Measurements from ENCODE around the gene MLC1.

Gene MLC1

DNA sequence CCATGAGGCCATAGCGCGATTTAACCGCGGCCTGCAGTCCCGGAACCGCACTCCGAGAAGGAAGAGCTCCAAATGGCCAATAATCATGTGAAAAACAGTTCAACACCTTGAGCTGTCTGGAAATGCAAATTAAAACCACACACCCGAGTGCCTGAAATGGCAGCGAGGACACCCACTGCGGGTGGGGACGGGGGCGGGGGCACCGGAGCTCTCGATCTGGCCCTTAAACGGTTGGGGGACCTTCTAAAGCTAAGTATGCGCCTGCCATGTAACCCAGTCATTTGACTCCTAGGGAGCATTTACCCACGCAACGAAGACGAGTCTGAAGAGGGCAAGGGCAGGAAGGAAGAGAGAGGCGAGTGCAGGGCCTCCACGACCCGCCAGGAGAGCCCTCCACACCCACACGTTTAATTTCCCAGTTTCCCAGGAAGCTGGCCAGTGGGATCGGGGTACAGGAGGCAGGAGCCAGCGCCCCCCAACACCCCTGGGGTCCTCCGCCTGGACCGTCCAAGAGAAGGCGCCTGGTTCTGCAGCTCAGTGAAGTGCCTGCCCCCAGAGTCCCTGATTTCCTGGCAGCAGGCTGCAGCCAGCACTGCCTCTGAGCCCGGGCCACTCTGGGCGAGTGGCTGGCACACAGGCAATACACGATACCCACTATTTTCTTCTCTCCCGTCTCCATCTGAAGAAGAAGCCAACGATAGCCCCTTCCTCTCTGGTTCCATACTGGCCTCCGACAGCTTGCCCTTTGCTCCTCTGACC, 28.8 kb downstream of the MLC1 start:
- no peak for TF ChIP-seq ZFX (IDR thresholded peaks at IDR 0.05; ENCODE audit: borderline replicate concordance)
- no peak for TF ChIP-seq CTCF (IDR thresholded peaks at IDR 0.05)
- no peak overlapping the region for H3K27ac ChIP-seq

- TF ChIP-seq CTCF (IDR thresholded peaks at IDR 0.05) (no peak), ZFX (IDR thresholded peaks at IDR 0.05; ENCODE audit: borderline replicate concordance) (no peak)
- H3K27ac ChIP-seq, result no peak overlapping the region
Measured at GRCh38 chr22:50053861-50054260, 31.4 kb downstream of the MLC1 start.

DNA sequence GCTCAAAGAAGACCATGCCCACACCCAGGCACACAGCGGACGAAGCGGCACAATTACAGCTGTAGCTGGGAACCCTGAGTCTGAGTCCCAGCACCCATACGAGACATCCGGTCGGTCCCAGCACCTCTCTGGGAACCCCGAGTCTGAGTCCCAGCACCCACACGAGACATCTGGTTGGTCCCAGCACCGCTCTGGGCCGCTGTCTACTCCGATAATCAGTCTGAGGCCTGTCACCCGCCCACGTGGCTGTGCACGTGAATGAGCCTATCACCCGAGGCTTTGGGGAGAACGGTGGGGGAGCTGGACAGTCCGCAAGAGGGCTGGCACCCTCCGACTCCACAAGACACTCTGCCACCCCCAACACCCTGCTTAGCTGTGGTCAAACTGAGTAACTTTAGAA, 33.3 kb downstream of the MLC1 start:
- H3K27ac ChIP-seq, result no peak overlapping the region
- no peak for TF ChIP-seq CTCF (IDR thresholded peaks at IDR 0.05)
- TF ChIP-seq ZFX (IDR thresholded peaks at IDR 0.05; ENCODE audit: borderline replicate concordance), result no peak

DNA sequence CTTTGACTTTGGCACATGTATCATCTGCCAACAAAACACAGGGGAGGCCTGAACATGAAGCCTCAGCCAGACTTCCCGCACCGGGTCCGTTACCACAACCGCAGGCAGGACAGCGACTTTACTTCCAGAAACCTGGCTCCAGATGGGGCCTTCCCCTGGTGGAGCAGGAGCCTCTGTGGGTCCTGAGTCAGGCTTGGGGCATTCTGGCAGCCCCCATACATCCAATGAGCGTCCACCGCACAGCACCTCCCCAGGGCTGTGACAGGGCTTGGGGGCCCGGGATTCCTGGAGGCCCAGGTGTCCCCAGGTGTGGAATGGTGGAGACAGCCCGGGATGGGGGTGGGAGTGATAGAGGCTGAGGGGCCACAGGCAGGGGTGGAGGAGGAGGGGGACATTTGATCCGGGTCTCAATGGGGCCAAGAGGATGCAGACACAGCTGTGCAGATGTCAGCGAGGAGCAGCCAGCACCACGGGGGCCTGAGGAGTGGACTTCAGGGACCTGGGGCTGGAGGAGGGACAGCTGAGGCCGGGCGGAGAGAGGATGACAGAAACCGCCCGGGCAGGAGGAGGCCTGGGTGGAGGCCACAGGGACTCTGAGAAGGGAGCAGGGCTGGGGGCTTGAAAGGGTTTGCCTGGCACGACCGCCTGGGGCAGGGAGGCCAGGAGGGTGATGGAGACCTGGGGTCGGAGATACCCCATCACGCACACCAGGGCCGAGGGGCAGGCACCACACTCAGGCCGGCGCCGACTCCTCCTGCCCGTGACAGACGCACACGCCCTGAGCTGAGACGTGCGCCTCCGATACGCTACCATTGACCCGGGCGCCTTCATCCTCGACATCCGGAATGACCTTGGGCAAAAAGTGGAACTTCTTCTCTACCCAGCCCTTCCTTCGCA, 35.7 kb downstream of the MLC1 start:
- no peak for TF ChIP-seq ZFX (IDR thresholded peaks at IDR 0.05; ENCODE audit: borderline replicate concordance)
- TF ChIP-seq CTCF (IDR thresholded peaks at IDR 0.05), result no peak
- H3K27ac ChIP-seq, result no peak overlapping the region

- no peak for TF ChIP-seq ZFX (IDR thresholded peaks at IDR 0.05; ENCODE audit: borderline replicate concordance)
- TF ChIP-seq CTCF (IDR thresholded peaks at IDR 0.05), result no peak
- no peak overlapping the region for H3K27ac ChIP-seq
Measured at GRCh38 chr22:50048836-50049235, 36.4 kb downstream of the MLC1 start.

GRCh38 chr22:50048061-50048765, 37.0 kb downstream of the MLC1 start:
- H3K27ac ChIP-seq, result no peak overlapping the region
- TF ChIP-seq ZFX (IDR thresholded peaks at IDR 0.05; ENCODE audit: borderline replicate concordance), result no peak
- no peak for TF ChIP-seq CTCF (IDR thresholded peaks at IDR 0.05)
